Activated naive CD8-positive, alpha-beta T cell treated with anti-CD3 and anti-CD28 coated beads, Interleukin-2, amount 50 U/mL, for 24 hours (primary cell): ENCODE measurements around the gene FAM177A1.

ENCODE experiments used
- ATAC-seq: fragments of 150-1000 bp; cut with Tn5 transposase; one replicate; pipeline ENCODE4 v1.10.0; 2021
- DNase-seq: peaks from one replicate; pipeline ENCODE4 v3.0.0; 2021
- H3K27ac Mint-ChIP-seq: one replicate; pipeline ENCODE4 v1.8.0; 2021; ENCODE audit warnings: mild to moderate bottlenecking, mixed read lengths
- H3K27me3 Mint-ChIP-seq: one replicate; pipeline ENCODE4 v1.8.0; 2021; ENCODE audit warnings: mixed read lengths
- H3K36me3 Mint-ChIP-seq: one replicate; pipeline ENCODE4 v1.8.0; 2021; ENCODE audit warnings: low read depth, mixed read lengths
- H3K4me1 Mint-ChIP-seq: one replicate; pipeline ENCODE4 v1.8.0; 2021; ENCODE audit warnings: mixed read lengths
- H3K4me3 Mint-ChIP-seq: one replicate; pipeline ENCODE4 v1.8.0; 2021; ENCODE audit warnings: mild to moderate bottlenecking, moderate library complexity, mixed read lengths
- H3K9me3 Mint-ChIP-seq: one replicate; pipeline ENCODE4 v1.8.0; 2021; ENCODE audit warnings: mixed read lengths

FAM177A1 gene

DNA sequence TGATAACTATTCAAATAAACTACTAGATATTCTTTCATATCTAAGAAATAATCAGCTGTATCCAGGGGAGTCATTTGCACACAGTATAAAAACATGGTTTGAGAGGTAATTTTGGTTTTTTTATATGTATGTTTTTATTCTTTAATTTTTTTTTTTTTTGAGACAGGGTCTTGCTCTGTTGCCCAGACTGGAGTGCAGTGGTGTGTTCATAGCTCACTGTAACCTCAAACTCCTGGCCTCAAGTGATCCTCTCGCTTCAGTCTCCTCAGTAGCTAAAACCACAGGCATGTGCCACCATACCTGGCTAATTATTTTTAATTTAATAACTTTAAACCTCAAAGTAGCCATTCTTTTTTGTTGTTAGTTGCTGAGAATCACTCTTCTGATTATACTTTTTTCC, 78.1 kb downstream of the FAM177A1 start:
- DNase-seq (no peak), ATAC-seq (no peak)
- Mint-ChIP-seq H3K9me3 (no peaks in the 10 kb centered on the region), H3K27ac (no peak overlapping the region), H3K4me1 (peaks cover 59% of the 10 kb centered on the region), H3K36me3 (peaks cover 34% of the 10 kb centered on the region), H3K27me3 (no peaks in the 10 kb centered on the region), H3K4me3 (peak overlapping the region; percentile 88)
